Hindlimb muscle (tissue), 1 donor: Measurements from ENCODE around the gene USP17L10. TPM values are rescaled to one million over a fixed set of nuclear protein-coding genes. Genes with fewer than 3 reads are reported as not detected.
"Not testable (repeated sequence)": the region's sequence is repeated elsewhere in the genome, so short reads cannot be mapped to it uniquely, and the experiment has no call there.

Source experiments
- DNase-seq: peaks from one replicate; pipeline ENCODE4 v3.0.0-alpha.2; 2013
- polyA plus RNA-seq: library from polyadenylated mRNA; unstranded; fragments of 120-200 nt; gene quantifications from one replicate; pipeline ENCODE4 v1.2.1, GENCODE V29; 2013; ENCODE audit not compliant: insufficient read length

USP17L10 gene, protein sequence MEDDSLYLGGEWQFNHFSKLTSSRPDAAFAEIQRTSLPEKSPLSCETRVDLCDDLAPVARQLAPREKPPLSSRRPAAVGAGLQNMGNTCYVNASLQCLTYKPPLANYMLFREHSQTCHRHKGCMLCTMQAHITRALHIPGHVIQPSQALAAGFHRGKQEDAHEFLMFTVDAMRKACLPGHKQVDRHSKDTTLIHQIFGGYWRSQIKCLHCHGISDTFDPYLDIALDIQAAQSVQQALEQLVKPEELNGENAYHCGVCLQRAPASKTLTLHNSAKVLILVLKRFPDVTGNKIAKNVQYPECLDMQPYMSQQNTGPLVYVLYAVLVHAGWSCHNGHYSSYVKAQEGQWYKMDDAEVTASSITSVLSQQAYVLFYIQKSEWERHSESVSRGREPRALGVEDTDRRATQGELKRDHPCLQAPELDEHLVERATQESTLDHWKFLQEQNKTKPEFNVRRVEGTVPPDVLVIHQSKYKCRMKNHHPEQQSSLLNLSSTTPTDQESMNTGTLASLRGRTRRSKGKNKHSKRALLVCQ
- polyA plus RNA-seq: not detected

DNA sequence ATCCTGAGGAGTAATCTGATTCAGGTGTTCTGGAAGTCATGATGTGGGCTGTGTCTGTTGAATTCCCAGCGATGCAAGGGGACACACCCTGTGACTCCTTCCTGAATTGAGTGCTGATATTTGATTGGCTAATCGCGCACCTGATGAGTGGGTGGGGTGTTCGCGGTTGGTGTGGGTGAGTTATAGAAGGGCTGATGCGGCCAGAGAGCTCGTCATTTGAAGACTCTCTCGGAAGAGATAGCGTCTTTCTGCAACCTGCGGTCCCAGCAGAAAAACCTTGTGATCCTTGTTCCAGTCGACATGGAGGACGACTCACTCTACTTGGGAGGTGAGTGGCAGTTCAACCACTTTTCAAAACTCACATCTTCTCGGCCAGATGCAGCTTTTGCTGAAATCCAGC is at the start of gene USP17L10:
Gene USP17L10 (plus strand): TSS at position 301 of the 400 bp plus-strand sequence. CDS start 0 bp downstream, at position 301.
- not testable (repeated sequence) for DNase-seq

DNA sequence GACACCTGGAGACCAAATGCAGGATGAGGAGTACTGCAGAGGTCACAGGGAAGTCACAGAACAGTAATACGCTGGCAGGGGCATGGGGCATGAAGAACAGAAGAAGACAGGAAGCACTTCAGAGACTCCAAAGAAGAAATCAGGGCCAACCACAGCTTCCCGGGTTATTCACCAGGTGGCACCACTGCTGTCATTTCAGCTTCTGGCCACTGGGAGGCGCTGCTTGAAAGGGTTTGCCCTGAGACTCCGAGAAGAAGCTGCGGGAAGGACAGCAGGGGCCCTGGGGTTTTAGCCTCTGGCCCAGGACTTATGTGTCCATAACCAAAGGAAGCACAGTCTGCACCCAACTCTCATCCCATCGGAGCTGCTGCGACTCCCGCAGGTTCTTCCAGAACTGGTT is 44.5 kb upstream of the USP17L10 start:
- DNase-seq: not testable (repeated sequence)

DNA sequence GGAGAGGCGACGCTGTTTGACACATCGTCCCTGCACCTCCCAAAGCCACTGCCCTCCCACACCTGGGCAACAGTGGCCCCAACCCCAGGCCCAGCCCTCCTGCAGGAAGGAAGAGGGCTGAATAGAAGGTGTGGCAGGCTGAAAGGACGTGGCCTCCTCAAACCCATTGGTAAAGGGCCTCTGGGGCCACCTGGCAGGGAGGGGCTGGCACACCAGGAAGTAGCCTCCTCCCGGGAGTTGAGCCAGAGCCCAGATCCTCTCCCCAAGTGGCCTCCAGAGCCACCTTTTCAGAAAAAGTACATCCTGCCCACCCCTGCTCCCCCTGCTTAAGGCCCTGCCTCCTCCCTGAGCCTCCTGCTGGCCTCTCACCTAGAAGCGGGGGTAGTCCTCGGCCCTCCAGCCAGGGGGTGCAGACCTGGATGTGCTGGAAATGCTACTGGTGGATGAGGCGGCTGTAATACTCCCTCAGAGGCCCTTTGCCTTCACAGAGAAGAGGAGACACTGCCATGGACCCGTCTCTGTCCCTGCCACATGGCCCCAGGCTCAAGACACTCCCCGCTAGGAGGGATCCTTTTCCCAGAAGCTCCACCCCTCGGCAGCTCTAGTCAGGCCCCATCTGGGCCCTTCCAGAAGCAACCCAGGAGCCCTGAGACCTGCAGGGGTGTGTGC is 40.5 kb upstream of the USP17L10 start, which contains the start of gene FAM90A26:
Gene FAM90A26 (plus strand): TSS at position 619 of the 669 bp plus-strand sequence. CDS start 2,764 bp downstream, outside the sequence.
- DNase-seq: not testable (repeated sequence)

DNA sequence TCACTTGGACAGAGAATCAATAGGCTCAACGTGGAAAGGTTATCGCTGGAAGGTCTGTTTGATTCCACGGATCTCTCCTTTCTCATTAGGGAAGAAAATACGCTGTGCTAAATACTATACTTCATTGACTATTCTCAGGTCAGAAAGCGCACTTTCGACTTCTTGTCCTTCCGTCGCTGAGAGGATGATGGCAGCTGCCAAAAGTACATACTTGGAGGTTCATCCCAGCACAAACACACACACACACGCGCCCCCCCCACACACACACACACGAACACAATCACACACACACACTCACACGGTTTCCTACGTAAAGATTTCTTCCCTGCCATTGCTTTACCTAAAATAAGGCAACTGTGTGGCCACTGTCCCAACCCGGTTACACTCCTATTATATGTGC is 4.2 kb downstream of the USP17L10 start:
- DNase-seq: not testable (repeated sequence)

DNA sequence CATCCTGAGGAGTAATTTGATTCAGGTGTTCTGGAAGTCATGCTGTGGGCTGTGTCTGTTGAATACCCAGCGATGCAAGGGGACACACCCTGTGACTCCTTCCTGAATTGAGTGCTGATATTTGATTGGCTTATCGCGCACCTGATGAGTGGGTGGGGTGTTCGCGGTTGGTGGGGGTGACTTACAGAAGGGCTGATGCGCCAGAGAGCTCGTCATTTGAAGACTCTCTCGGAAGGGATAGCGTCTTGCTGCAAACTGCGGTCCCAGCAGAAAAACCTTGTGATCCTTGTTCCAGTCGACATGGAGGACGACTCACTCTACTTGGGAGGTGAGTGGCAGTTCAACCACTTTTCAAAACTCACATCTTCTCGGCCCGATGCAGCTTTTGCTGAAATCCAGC is 4.6 kb downstream of the USP17L10 start, which contains the start of gene USP17L11:
Gene USP17L11 (plus strand): TSS at position 301 of the 400 bp plus-strand sequence. CDS start 0 bp downstream, at position 301.
- DNase-seq: not testable (repeated sequence)

DNA sequence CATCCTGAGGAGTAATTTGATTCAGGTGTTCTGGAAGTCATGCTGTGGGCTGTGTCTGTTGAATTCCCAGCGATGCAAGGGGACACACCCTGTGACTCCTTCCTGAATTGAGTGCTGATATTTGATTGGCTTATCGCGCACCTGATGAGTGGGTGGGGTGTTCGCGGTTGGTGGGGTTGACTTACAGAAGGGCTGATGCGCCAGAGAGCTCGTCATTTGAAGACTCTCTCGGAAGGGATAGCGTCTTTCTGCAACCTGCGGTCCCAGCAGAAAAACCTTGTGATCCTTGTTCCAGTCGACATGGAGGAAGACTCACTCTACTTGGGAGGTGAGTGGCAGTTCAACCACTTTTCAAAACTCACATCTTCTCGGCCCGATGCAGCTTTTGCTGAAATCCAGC is 9.4 kb downstream of the USP17L10 start, which contains the start of gene USP17L12:
Gene USP17L12 (plus strand): TSS at position 301 of the 400 bp plus-strand sequence. CDS start 0 bp downstream, at position 301.
- not testable (repeated sequence) for DNase-seq

DNA sequence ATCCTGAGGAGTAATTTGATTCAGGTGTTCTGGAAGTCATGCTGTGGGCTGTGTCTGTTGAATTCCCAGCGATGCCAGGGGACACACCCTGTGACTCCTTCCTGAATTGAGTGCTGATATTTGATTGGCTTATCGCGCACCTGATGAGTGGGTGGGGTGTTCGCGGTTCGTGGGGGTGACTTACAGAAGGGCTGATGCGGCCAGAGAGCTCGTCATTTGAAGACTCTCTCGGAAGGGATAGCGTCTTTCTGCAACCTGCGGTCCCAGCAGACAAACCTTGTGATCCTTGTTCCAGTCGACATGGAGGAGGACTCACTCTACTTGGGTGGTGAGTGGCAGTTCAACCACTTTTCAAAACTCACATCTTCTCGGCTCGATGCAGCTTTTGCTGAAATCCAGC is 14.1 kb downstream of the USP17L10 start, which contains the start of gene USP17L13:
Gene USP17L13 (plus strand): TSS at position 301 of the 400 bp plus-strand sequence. CDS start 0 bp downstream, at position 301.
- DNase-seq: not testable (repeated sequence)

DNA sequence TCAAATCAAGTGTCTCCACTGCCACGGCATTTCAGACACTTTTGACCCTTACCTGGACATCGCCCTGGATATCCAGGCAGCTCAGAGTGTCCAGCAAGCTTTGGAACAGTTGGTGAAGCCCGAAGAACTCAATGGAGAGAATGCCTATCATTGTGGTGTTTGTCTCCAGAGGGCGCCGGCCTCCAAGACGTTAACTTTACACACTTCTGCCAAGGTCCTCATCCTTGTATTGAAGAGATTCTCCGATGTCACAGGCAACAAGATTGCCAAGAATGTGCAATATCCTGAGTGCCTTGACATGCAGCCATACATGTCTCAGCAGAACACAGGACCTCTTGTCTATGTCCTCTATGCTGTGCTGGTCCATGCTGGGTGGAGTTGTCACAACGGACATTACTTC is 19.8 kb downstream of the USP17L10 start:
- DNase-seq: not testable (repeated sequence)

DNA sequence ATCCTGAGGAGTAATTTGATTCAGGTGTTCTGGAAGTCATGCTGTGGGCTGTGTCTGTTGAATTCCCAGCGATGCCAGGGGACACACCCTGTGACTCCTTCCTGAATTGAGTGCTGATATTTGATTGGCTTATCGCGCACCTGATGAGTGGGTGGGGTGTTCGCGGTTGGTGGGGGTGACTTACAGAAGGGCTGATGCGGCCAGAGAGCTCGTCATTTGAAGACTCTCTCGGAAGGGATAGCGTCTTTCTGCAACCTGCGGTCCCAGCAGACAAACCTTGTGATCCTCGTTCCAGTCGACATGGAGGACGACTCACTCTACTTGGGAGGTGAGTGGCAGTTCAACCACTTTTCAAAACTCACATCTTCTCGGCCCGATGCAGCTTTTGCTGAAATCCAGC is 23.6 kb downstream of the USP17L10 start, which contains the start of gene USP17L15:
Gene USP17L15 (plus strand): TSS at position 301 of the 400 bp plus-strand sequence. CDS start 0 bp downstream, at position 301.
- DNase-seq: not testable (repeated sequence)

DNA sequence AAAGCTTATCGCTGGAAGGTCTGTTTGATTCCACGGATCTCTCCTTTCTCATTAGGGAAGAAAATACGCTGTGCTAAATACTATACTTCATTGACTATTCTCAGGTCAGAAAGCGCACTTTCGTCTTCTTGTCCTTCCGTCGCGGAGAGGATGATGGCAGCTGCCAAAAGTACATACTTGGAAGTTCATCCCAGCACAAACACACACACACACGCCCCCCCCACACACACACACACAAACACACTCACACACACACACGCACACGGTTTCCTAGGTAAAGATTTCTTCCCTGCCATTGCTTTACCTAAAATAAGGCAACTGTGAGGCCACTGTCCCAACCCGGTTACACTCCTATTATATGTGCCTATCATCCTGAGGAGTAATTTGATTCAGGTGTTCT is 28.0 kb downstream of the USP17L10 start:
- DNase-seq: not testable (repeated sequence)

DNA sequence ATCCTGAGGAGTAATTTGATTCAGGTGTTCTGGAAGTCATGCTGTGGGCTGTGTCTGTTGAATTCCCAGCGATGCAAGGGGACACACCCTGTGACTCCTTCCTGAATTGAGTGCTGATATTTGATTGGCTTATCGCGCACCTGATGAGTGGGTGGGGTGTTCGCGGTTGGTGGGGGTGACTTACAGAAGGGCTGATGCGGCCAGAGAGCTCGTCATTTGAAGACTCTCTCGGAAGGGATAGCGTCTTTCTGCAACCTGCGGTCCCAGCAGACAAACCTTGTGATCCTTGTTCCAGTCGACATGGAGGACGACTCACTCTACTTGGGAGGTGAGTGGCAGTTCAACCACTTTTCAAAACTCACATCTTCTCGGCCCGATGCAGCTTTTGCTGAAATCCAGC is 33.1 kb downstream of the USP17L10 start, which contains the start of gene USP17L17:
Gene USP17L17 (plus strand): TSS at position 301 of the 400 bp plus-strand sequence. CDS start 0 bp downstream, at position 301.
- not testable (repeated sequence) for DNase-seq

DNA sequence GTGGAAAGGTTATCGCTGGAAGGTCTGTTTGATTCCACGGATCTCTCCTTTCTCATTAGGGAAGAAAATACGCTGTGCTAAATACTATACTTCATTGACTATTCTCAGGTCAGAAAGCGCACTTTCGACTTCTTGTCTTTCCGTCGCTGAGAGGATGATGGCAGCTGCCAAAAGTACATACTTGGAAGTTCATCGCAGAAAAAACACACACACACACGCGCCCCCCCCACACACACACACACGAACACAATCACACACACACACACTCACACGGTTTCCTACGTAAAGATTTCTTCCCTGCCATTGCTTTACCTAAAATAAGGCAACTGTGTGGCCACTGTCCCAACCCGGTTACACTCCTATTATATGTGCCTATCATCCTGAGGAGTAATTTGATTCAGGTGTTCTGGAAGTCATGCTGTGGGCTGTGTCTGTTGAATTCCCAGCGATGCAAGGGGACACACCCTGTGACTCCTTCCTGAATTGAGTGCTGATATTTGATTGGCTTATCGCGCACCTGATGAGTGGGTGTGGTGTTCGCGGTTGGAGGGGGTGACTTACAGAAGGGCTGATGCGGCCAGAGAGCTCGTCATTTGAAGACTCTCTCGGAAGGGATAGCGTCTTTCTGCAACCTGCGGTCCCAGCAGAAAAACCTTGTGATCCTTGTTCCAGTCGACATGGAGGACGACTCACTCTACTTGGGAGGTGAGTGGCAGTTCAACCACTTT is 37.7 kb downstream of the USP17L10 start, which contains the start of gene USP17L18:
Gene USP17L18 (plus strand): TSS at position 678 of the 728 bp plus-strand sequence. CDS start 0 bp downstream, at position 678.
- not testable (repeated sequence) for DNase-seq

DNA sequence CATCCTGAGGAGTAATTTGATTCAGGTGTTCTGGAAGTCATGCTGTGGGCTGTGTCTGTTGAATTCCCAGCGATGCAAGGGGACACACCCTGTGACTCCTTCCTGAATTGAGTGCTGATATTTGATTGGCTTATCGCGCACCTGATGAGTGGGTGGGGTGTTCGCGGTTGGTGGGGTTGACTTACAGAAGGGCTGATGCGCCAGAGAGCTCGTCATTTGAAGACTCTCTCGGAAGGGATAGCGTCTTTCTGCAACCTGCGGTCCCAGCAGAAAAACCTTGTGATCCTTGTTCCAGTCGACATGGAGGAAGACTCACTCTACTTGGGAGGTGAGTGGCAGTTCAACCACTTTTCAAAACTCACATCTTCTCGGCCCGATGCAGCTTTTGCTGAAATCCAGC is 42.6 kb downstream of the USP17L10 start, which contains the start of gene USP17L19:
Gene USP17L19 (plus strand): TSS at position 301 of the 400 bp plus-strand sequence. CDS start 0 bp downstream, at position 301.
- not testable (repeated sequence) for DNase-seq

DNA sequence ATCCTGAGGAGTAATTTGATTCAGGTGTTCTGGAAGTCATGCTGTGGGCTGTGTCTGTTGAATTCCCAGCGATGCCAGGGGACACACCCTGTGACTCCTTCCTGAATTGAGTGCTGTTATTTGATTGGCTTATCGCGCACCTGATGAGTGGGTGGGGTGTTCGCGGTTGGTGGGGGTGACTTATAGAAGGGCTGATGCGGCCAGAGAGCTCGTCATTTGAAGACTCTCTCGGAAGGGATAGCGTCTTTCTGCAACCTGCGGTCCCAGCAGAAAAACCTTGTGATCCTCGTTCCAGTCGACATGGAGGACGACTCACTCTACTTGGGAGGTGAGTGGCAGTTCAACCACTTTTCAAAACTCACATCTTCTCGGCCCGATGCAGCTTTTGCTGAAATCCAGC is 47.4 kb downstream of the USP17L10 start, which contains the start of gene USP17L20:
Gene USP17L20 (plus strand): TSS at position 301 of the 400 bp plus-strand sequence. CDS start 0 bp downstream, at position 301.
- not testable (repeated sequence) for DNase-seq

Other genes starting within 250 kb of the USP17L10 start
- gene FAM90A26, start 40.2 kb upstream of the USP17L10 start, polyA plus RNA-seq: 0.08 TPM
- gene USP17L11, start 4.7 kb downstream of the USP17L10 start, polyA plus RNA-seq: not detected
- gene USP17L12, start 9.5 kb downstream of the USP17L10 start, polyA plus RNA-seq: not detected
- gene USP17L13, start 14.2 kb downstream of the USP17L10 start, polyA plus RNA-seq: not detected
- not detected for gene USP17L15, start 23.7 kb downstream of the USP17L10 start, polyA plus RNA-seq
- gene USP17L17, start 33.2 kb downstream of the USP17L10 start, polyA plus RNA-seq: not detected
- gene USP17L18, start 38.0 kb downstream of the USP17L10 start, polyA plus RNA-seq: not detected
- not detected for gene USP17L19, start 42.7 kb downstream of the USP17L10 start, polyA plus RNA-seq
- not detected for gene USP17L20, start 47.5 kb downstream of the USP17L10 start, polyA plus RNA-seq
- gene USP17L21, start 52.2 kb downstream of the USP17L10 start, polyA plus RNA-seq: not detected
- gene USP17L22, start 57.0 kb downstream of the USP17L10 start, polyA plus RNA-seq: not detected
- gene USP17L24, start 114.5 kb downstream of the USP17L10 start, polyA plus RNA-seq: not detected
- not detected for gene USP17L25, start 119.3 kb downstream of the USP17L10 start, polyA plus RNA-seq
- gene USP17L26, start 124.0 kb downstream of the USP17L10 start, polyA plus RNA-seq: not detected
- not detected for gene USP17L5, start 128.7 kb downstream of the USP17L10 start, polyA plus RNA-seq
- gene USP17L27, start 133.5 kb downstream of the USP17L10 start, polyA plus RNA-seq: not detected
- gene USP17L28, start 138.2 kb downstream of the USP17L10 start, polyA plus RNA-seq: not detected
- not detected for gene USP17L29, start 143.0 kb downstream of the USP17L10 start, polyA plus RNA-seq
- gene USP17L30, start 152.5 kb downstream of the USP17L10 start, polyA plus RNA-seq: not detected
- gene DEFB131A, start 233.8 kb downstream of the USP17L10 start, polyA plus RNA-seq: not detected